K562 (cell line): ENCODE data around the gene HBP1. TPM values are rescaled to one million over a fixed set of nuclear protein-coding genes. Genes with fewer than 3 reads are reported as not detected.
A peak's percentile ranks its signal among the peaks of the same experiment; 100 is the strongest.

Experiments used
- E2F3 ChIP-seq: fragments of 250-450 bp; sonication (Bioruptor Pico); IDR thresholded peaks from 2 replicates; pipeline ENCODE4 v1.4.0; 2020; ENCODE audit warnings: mild to moderate bottlenecking
- ELK1 ChIP-seq: sonication (generic); formaldehyde crosslinking; IDR thresholded peaks from 2 replicates; pipeline ENCODE4 v1.8.1; 2022; ENCODE audit warnings: missing genetic modification reagents
- EP400 ChIP-seq: fragments of 450-650 bp; IDR thresholded peaks from 2 replicates; pipeline ENCODE4 v1.6.1; 2017; ENCODE audit warnings: antibody characterized with exemption, mild to moderate bottlenecking, moderate library complexity
- FOXP4 ChIP-seq: sonication (generic); formaldehyde crosslinking; IDR thresholded peaks from 2 replicates; pipeline ENCODE4 v1.8.0; 2022; ENCODE audit warnings: mild to moderate bottlenecking, missing genetic modification reagents, borderline replicate concordance
- GATAD2A ChIP-seq: fragments of 450-650 bp; IDR thresholded peaks from 2 replicates; pipeline ENCODE4 v1.6.1; 2017
- LEF1 ChIP-seq: fragments of 450-650 bp; IDR thresholded peaks from 2 replicates; pipeline ENCODE4 v1.6.1; 2016; ENCODE audit warnings: mild to moderate bottlenecking
- MECOM ChIP-seq: fragments of 250-450 bp; sonication (Bioruptor Pico); IDR thresholded peaks from 2 replicates; pipeline ENCODE4 v1.8.0; 2022; ENCODE audit warnings: inconsistent platforms
- NCOA1 ChIP-seq: fragments of 450-650 bp; IDR thresholded peaks from 2 replicates; pipeline ENCODE4 v1.6.1; 2016; ENCODE audit warnings: low read depth
- NFRKB ChIP-seq: fragments of 450-650 bp; IDR thresholded peaks from 2 replicates; pipeline ENCODE4 v1.6.1; 2016; ENCODE audit warnings: low read depth
- NR0B1 ChIP-seq: fragments of 450-650 bp; IDR thresholded peaks from one replicate; pipeline ENCODE4 v1.6.1; 2018; ENCODE audit warnings: mild to moderate bottlenecking, moderate library complexity; ENCODE audit not compliant: partially characterized antibody
- PML ChIP-seq: IDR thresholded peaks from 2 replicates; pipeline ENCODE4 v1.6.1; 2012; ENCODE audit warnings: low read length, inconsistent platforms
- POLR2AphosphoS5 ChIP-seq: IDR thresholded peaks from 2 replicates; pipeline ENCODE4 v1.6.1; 2011; ENCODE audit warnings: mild to moderate bottlenecking, low read depth, low read length, moderate library complexity; ENCODE audit not compliant: control insufficient read depth, insufficient read depth
- TEAD1 ChIP-seq, 2 experiments: fragments of 450-650 bp in 1 of 2; sonication (generic) in 1 of 2; formaldehyde crosslinking; IDR thresholded peaks; 2 replicates each; pipeline versions ENCODE4 v1.4.0 to v1.8.0; 2020 to 2022; ENCODE audit warnings: mild to moderate bottlenecking in 2 of 2, missing genetic modification reagents in 1 of 2
- ZBTB11 ChIP-seq, 3 experiments: fragments of 200-800 bp in 1 of 3; fragments of 250-450 bp in 1 of 3; fragments of 450-650 bp in 1 of 3; sonication (Bioruptor Pico) in 1 of 3; sonication (Bioruptor generic) in 1 of 3; formaldehyde crosslinking in 1 of 3; IDR thresholded peaks; 2 replicates each; pipeline versions ENCODE4 v1.6.1 to v1.8.0; 2016 to 2022; ENCODE audit warnings: mild to moderate bottlenecking in 2 of 3, missing genetic modification characterization in 2 of 3, missing compliant biosample characterization in 1 of 3, moderate library complexity in 1 of 3
- ZBTB12 ChIP-seq: fragments of 250-450 bp; sonication (Bioruptor Pico); IDR thresholded peaks from 2 replicates; pipeline ENCODE4 v1.4.0; 2020
- ZC3H11A ChIP-seq: IDR thresholded peaks from 2 replicates; pipeline ENCODE4 v1.6.1; 2012; ENCODE audit warnings: low read depth, low read length, improper control_type of control experiment
- ZFP36 ChIP-seq: fragments of 150-350 bp; IDR thresholded peaks from 2 replicates; pipeline ENCODE4 v1.6.1; 2018; ENCODE audit warnings: low read length, low read depth; ENCODE audit not compliant: partially characterized antibody
- ZNF175 ChIP-seq: fragments of 200-800 bp; sonication (Bioruptor generic); IDR thresholded peaks from 2 replicates; pipeline ENCODE4 v1.6.1; 2016; ENCODE audit warnings: low read depth, mild to moderate bottlenecking, missing genetic modification characterization, missing compliant biosample characterization
- ZNF384 ChIP-seq: IDR thresholded peaks from 2 replicates; pipeline ENCODE4 v1.6.1; 2012; ENCODE audit warnings: low read depth, low read length, improper control_type of control experiment
- polyA plus RNA-seq, 8 experiments: library from polyadenylated mRNA; depleted of rRNA in 4 of 8; stranded (reverse) in 5 of 8; unstranded in 3 of 8; fragments of >200 nt; fragmentation: Nextera tagmentation in 2 of 8; fragmentation: Illumina TruSeq in 1 of 8; extraction: Ambion mirVana in 2 of 8; extraction: Trizol in 1 of 8; gene quantifications; 2 replicates each; pipeline versions ENCODE4 v1.2.1 to v1.2.3, GENCODE V29; 2011 to 2014; ENCODE audit warnings: inconsistent platforms in 1 of 8, missing spikeins in 1 of 8
- total RNA-seq, 7 experiments: library from RNA; depleted of rRNA in 6 of 7; stranded (reverse); fragments of >200 nt in 6 of 7; fragmentation: Illumina TruSeq in 2 of 7; extraction: Trizol in 2 of 7; gene quantifications; 2 replicates each; pipeline versions ENCODE4 v1.2.1 to v1.2.3, GENCODE V29; 2011 to 2021; ENCODE audit warnings: low replicate concordance in 1 of 7

HBP1 gene
- total and polyA plus RNA-seq, 9 of the 15 experiments (the other 6 are each of a cell fraction or from before 2014, with no cell fraction given) = 18.7 to 59.9 (median 27.0) TPM

GRCh38 chr7:107201795-107202450 lies 33.1 kb downstream of the HBP1 start (continued):
- no peak for TF ChIP-seq TEAD1 (CRISPR knock-in tag; IDR thresholded peaks at IDR 0.05)
- TF ChIP-seq NR0B1 = no peak
- no peak for TF ChIP-seq ZNF175 (CRISPR knock-in tag)
- TF ChIP-seq ZBTB12 (CRISPR knock-in tag) = no peak
- peak; percentile 65; the same call in 1 of the 2 replicates for TF ChIP-seq POLR2AphosphoS5
- no peak for TF ChIP-seq ZNF384
- TF ChIP-seq ZFP36 = no peak
- no peak for TF ChIP-seq MECOM
- TF ChIP-seq NCOA1 = no peak
- TF ChIP-seq GATAD2A = no peak
- TF ChIP-seq FOXP4 (CRISPR knock-in tag) = no peak
- TF ChIP-seq ZBTB11 (CRISPR knock-in tag; IDR thresholded peaks at IDR 0.05) = peak in 1 of 3 experiments; percentile 19; a peak in 1 of 6 replicates
- peak; percentile 13; the same call in 1 of the 2 replicates for TF ChIP-seq PML
- TF ChIP-seq LEF1 = no peak
- TF ChIP-seq ELK1 (CRISPR knock-in tag) = no peak
- TF ChIP-seq EP400 = no peak
- no peak for TF ChIP-seq NFRKB
- 0 out of 2 replicates have a peak, but pooled peaks have one; percentile 27 for TF ChIP-seq E2F3 (CRISPR knock-in tag)
- TF ChIP-seq ZC3H11A = no peak
